Peyer's patch (tissue), 4 donors: ENCODE results near the gene SLC11A2. TPM values are rescaled to one million over a fixed set of nuclear protein-coding genes. Genes with fewer than 3 reads are reported as not detected.

ENCODE experiments used
- DNase-seq, 3 donors: peaks; one replicate each; pipeline ENCODE4 v3.0.0-alpha.2; 2017 to 2019
- H3K27ac ChIP-seq, 4 donors: fragments of 200-600 bp; sonication (generic); one replicate each; pipeline ENCODE4 v1.5.1; 2016 to 2019
- H3K27me3 ChIP-seq, 2 donors: fragments of 200-600 bp; sonication (generic); one replicate each; pipeline ENCODE4 v1.5.1; 2019
- H3K36me3 ChIP-seq, 3 donors: fragments of 200-600 bp; sonication (generic); one replicate each; pipeline ENCODE4 v1.5.1; 2016 to 2019
- H3K4me1 ChIP-seq, 4 donors: fragments of 200-600 bp; sonication (generic); one replicate each; pipeline ENCODE4 v1.5.1; 2016 to 2019
- H3K4me3 ChIP-seq, 4 donors: fragments of 200-600 bp; sonication (generic); 1 replicate in 3 of 4; 2 replicates in 1 of 4; pipeline ENCODE4 v1.5.1; 2016 to 2019; ENCODE audit warnings: mild to moderate bottlenecking in 1 of 4
- H3K9me3 ChIP-seq, 4 donors: fragments of 200-600 bp; sonication (generic); one replicate each; pipeline ENCODE4 v1.5.1; 2016 to 2019; ENCODE audit warnings: mild to moderate bottlenecking in 1 of 4
- CTCF ChIP-seq, 6 experiments: fragments of 450-650 bp in 4 of 6; fragments of 200-600 bp in 2 of 6; sonication (generic) in 1 of 6; IDR thresholded peaks; one replicate each; pipeline ENCODE4 v1.5.1; 2017 to 2019; ENCODE audit warnings: antibody characterized with exemption in 6 of 6, mild to moderate bottlenecking in 3 of 6, moderate library complexity in 1 of 6
- POLR2A ChIP-seq, 2 donors: fragments of 450-650 bp; IDR thresholded peaks; one replicate each; pipeline ENCODE4 v1.5.1; 2017; ENCODE audit warnings: antibody characterized with exemption in 2 of 2, mild to moderate bottlenecking in 2 of 2, moderate library complexity in 2 of 2
- small RNA-seq, 2 donors: library from RNA; depleted of rRNA; stranded (forward); fragments of <200 nt; gene quantifications; one replicate each; pipeline ENCODE3, GENCODE V24; 2016
- total RNA-seq, 4 donors: library from RNA; depleted of rRNA; stranded (reverse); fragments of >200 nt; gene quantifications; one replicate each; pipeline ENCODE4 v1.1.0, GENCODE V29; 2016

SLC11A2 gene
- total RNA-seq, 4 donors from 2014 or later: 37.1 to 57.4 (median 50.0) TPM

DNA sequence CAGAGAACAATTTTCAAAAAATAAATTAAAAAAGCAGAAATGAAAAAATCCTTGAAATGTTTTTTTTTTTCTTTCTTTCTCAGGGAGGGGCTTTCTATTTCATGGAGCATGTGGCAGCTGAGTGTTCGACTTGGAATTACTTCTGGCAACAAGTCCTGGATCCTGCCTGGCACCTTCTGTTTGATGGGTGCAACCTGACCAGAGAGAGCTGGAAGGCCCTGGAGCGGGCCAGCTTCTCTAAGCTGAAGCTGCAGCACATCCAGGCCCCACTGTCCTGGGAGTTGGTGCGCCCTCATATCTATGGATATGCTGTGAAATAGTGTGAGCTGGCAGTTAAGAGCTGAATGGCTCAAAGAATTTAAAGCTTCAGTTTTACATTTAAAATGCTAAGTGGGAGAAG is 96.4 kb downstream of the SLC11A2 start:
- H3K4me1 ChIP-seq: peaks cover 0 to 48% (median 2%) of the 10 kb centered on the region in 4 donors
- DNase-seq: no peak
- no peaks in the 10 kb centered on the region for H3K9me3 ChIP-seq
- peaks cover 0 to 18% (median 0%) of the 10 kb centered on the region in 3 donors for H3K36me3 ChIP-seq
- TF ChIP-seq CTCF (IDR thresholded peaks at IDR 0.05) (no peak), POLR2A (IDR thresholded peaks at IDR 0.05) (no peak)
- H3K27ac ChIP-seq: no peak overlapping the region
- no peak overlapping the region for H3K4me3 ChIP-seq
- no peaks in the 10 kb centered on the region for H3K27me3 ChIP-seq

Small RNA genes lying within 50 kb of the gene (small RNA-seq; reads per million reads assigned to genes)
- gene AC008121.1 (0 reads per million in 2 donors), gene RF00019 (0 reads per million in 2 donors), gene RNU6-1273P (0 reads per million in 2 donors), gene RNU6-87P (0 reads per million in 2 donors)

Other genes with a start within 250 kb of the SLC11A2 start
- gene TMPRSS12, start 183.5 kb downstream of the SLC11A2 start, total RNA-seq: not detected
- gene HIGD1C, start 73.8 kb downstream of the SLC11A2 start, total RNA-seq: not detected
- 100 to 1,000 TPM in 2 of 4 donors, 10 to 100 TPM in 2; 55.3 to 155 (median 91.4) TPM for gene LETMD1, start 21.9 kb upstream of the SLC11A2 start, total RNA-seq
- 10 to 100 TPM; 17.8 to 23.1 (median 21.1) TPM for gene CSRNP2, start 57.2 kb upstream of the SLC11A2 start, total RNA-seq
- 10 to 100 TPM; 14.9 to 35.5 (median 19.4) TPM for gene TFCP2, start 146.8 kb upstream of the SLC11A2 start, total RNA-seq
- gene POU6F1, start 191.7 kb upstream of the SLC11A2 start, total RNA-seq: 10 to 100 TPM in 1 of 4 donors, 1 to 10 TPM in 3; 1.4 to 19.8 (median 6.6) TPM
- 100 to 1,000 TPM; 220 to 372 (median 284) TPM for gene DAZAP2, start 212.4 kb upstream of the SLC11A2 start, total RNA-seq
- gene SMAGP, start 244.0 kb upstream of the SLC11A2 start, total RNA-seq: 10 to 100 TPM; 23.1 to 42.9 (median 39.1) TPM